ENCODE data around the gene ADAMTS2.

The ADAMTS2 gene

GRCh38 chr5:179276838-179277395, 68.3 kb downstream of the ADAMTS2 start:
- Histone ChIP-seq H3K4me3 (ENCODE audit: low read length) (no peak overlapping the region), H4K8ac (ENCODE audit: low read depth, low read length) (no peak overlapping the region), H3K27ac (ENCODE audit: low read depth, low read length) (no peak overlapping the region), H2AK5ac (ENCODE audit: low read length) (no peak overlapping the region), H3K9ac (ENCODE audit: low read length) (no peak overlapping the region), H3K36me3 (ENCODE audit: control insufficient read depth, insufficient read depth, low read length) (no peaks in the 10 kb centered on the region), H3K4me2 (ENCODE audit: low read length) (no peak overlapping the region), H3K4me1 (ENCODE audit: control insufficient read depth, low read depth, low read length) (no peaks in the 10 kb centered on the region), H2BK120ac (ENCODE audit: low read depth, low read length) (no peak overlapping the region), H3K79me1 (ENCODE audit: low read length) (no peaks in the 10 kb centered on the region), H3K27me3 (ENCODE audit: insufficient read depth, low read length, poor library complexity) (no peaks in the 10 kb centered on the region), H4K5ac (ENCODE audit: low read length) (no peak overlapping the region), H3K18ac (ENCODE audit: low read length) (no peak overlapping the region), H3K4ac (ENCODE audit: low read depth, low read length) (no peak overlapping the region), H2BK5ac (ENCODE audit: low read length) (no peak overlapping the region), H3K79me2 (ENCODE audit: control insufficient read depth, insufficient read depth, low read length) (no peaks in the 10 kb centered on the region), H3K23ac (ENCODE audit: low read length) (no peak overlapping the region), H3K56ac (ENCODE audit: low read length) (no peak overlapping the region), H2BK15ac (replicated peaks; ENCODE audit: low read depth) (no peak overlapping the region)
- WGBS (ENCODE audit: extremely low coverage, insufficient coverage, low lambda C conversion rate) = no CpG with 5 or more reads among the region's 17 CpGs
- DNase-seq = peak; percentile 28

GRCh38 chr5:179275941-179276837, 69.1 kb downstream of the ADAMTS2 start:
- Histone ChIP-seq H2BK120ac (ENCODE audit: low read depth, low read length) (no peak overlapping the region), H4K5ac (ENCODE audit: low read length) (no peak overlapping the region), H3K79me1 (ENCODE audit: low read length) (no peaks in the 10 kb centered on the region), H3K18ac (ENCODE audit: low read length) (no peak overlapping the region), H3K79me2 (ENCODE audit: control insufficient read depth, insufficient read depth, low read length) (no peaks in the 10 kb centered on the region), H2AK5ac (ENCODE audit: low read length) (no peak overlapping the region), H3K4me1 (ENCODE audit: control insufficient read depth, low read depth, low read length) (no peaks in the 10 kb centered on the region), H3K27ac (ENCODE audit: low read depth, low read length) (no peak overlapping the region), H3K4ac (ENCODE audit: low read depth, low read length) (no peak overlapping the region), H3K27me3 (ENCODE audit: insufficient read depth, low read length, poor library complexity) (no peaks in the 10 kb centered on the region), H3K9ac (ENCODE audit: low read length) (no peak overlapping the region), H3K4me2 (ENCODE audit: low read length) (no peak overlapping the region), H3K56ac (ENCODE audit: low read length) (no peak overlapping the region), H2BK5ac (ENCODE audit: low read length) (no peak overlapping the region), H3K23ac (ENCODE audit: low read length) (no peak overlapping the region), H3K36me3 (ENCODE audit: control insufficient read depth, insufficient read depth, low read length) (no peaks in the 10 kb centered on the region), H3K4me3 (ENCODE audit: low read length) (no peak overlapping the region), H2BK15ac (replicated peaks; ENCODE audit: low read depth) (no peak overlapping the region), H4K8ac (ENCODE audit: low read depth, low read length) (no peak overlapping the region)
- peak; percentile 48 for DNase-seq
- no CpG with 5 or more reads among the region's 23 CpGs for WGBS (ENCODE audit: extremely low coverage, insufficient coverage, low lambda C conversion rate)

- no peak for DNase-seq
- Histone ChIP-seq H3K18ac (ENCODE audit: low read length) (no peak overlapping the region), H2BK5ac (ENCODE audit: low read length) (no peak overlapping the region), H2BK15ac (replicated peaks; ENCODE audit: low read depth) (no peak overlapping the region), H3K56ac (ENCODE audit: low read length) (no peak overlapping the region), H3K4ac (ENCODE audit: low read depth, low read length) (no peak overlapping the region), H3K23ac (ENCODE audit: low read length) (no peak overlapping the region), H3K4me2 (ENCODE audit: low read length) (no peak overlapping the region), H3K79me2 (ENCODE audit: control insufficient read depth, insufficient read depth, low read length) (no peaks in the 10 kb centered on the region), H3K4me1 (ENCODE audit: control insufficient read depth, low read depth, low read length) (no peaks in the 10 kb centered on the region), H2BK120ac (ENCODE audit: low read depth, low read length) (no peak overlapping the region), H4K5ac (ENCODE audit: low read length) (no peak overlapping the region), H3K27me3 (ENCODE audit: insufficient read depth, low read length, poor library complexity) (no peaks in the 10 kb centered on the region), H3K9ac (ENCODE audit: low read length) (no peak overlapping the region), H3K4me3 (ENCODE audit: low read length) (no peak overlapping the region), H4K8ac (ENCODE audit: low read depth, low read length) (no peak overlapping the region), H3K79me1 (ENCODE audit: low read length) (no peaks in the 10 kb centered on the region), H3K27ac (ENCODE audit: low read depth, low read length) (no peak overlapping the region), H3K36me3 (ENCODE audit: control insufficient read depth, insufficient read depth, low read length) (no peaks in the 10 kb centered on the region), H2AK5ac (ENCODE audit: low read length) (no peak overlapping the region)
- WGBS (ENCODE audit: extremely low coverage, insufficient coverage, low lambda C conversion rate) = no CpG with 5 or more reads among the region's 15 CpGs
Measured at GRCh38 chr5:179275381-179275878, 69.8 kb downstream of the ADAMTS2 start.

GRCh38 chr5:179274321-179275315, 70.6 kb downstream of the ADAMTS2 start:
- no peak overlapping the region for H3K9ac ChIP-seq (ENCODE audit: low read length)
- no peak overlapping the region for H3K56ac ChIP-seq (ENCODE audit: low read length)
- H3K23ac ChIP-seq (ENCODE audit: low read length) = no peak overlapping the region
- no peak for DNase-seq
- H3K4me3 ChIP-seq (ENCODE audit: low read length) = no peak overlapping the region
- no peak overlapping the region for H2BK120ac ChIP-seq (ENCODE audit: low read depth, low read length)
- H3K4me1 ChIP-seq (ENCODE audit: control insufficient read depth, low read depth, low read length) = no peaks in the 10 kb centered on the region
- no peak overlapping the region for H2BK5ac ChIP-seq (ENCODE audit: low read length)
- H3K4ac ChIP-seq (ENCODE audit: low read depth, low read length) = no peak overlapping the region
- no peaks in the 10 kb centered on the region for H3K79me1 ChIP-seq (ENCODE audit: low read length)
- WGBS (ENCODE audit: extremely low coverage, insufficient coverage, low lambda C conversion rate) = no CpG with 5 or more reads among the region's 26 CpGs
- no peak overlapping the region for H2BK15ac ChIP-seq (replicated peaks; ENCODE audit: low read depth)
- no peaks in the 10 kb centered on the region for H3K79me2 ChIP-seq (ENCODE audit: control insufficient read depth, insufficient read depth, low read length)
- no peak overlapping the region for H4K8ac ChIP-seq (ENCODE audit: low read depth, low read length)
- H3K27me3 ChIP-seq (ENCODE audit: insufficient read depth, low read length, poor library complexity) = no peaks in the 10 kb centered on the region
- no peaks in the 10 kb centered on the region for H3K36me3 ChIP-seq (ENCODE audit: control insufficient read depth, insufficient read depth, low read length)
- no peak overlapping the region for H3K27ac ChIP-seq (ENCODE audit: low read depth, low read length)
- no peak overlapping the region for H3K4me2 ChIP-seq (ENCODE audit: low read length)
- H2AK5ac ChIP-seq (ENCODE audit: low read length) = no peak overlapping the region
- no peak overlapping the region for H3K18ac ChIP-seq (ENCODE audit: low read length)
- no peak overlapping the region for H4K5ac ChIP-seq (ENCODE audit: low read length)

- H2AK5ac ChIP-seq (ENCODE audit: low read length) = no peak overlapping the region
- H2BK120ac ChIP-seq (ENCODE audit: low read depth, low read length) = no peak overlapping the region
- H3K4ac ChIP-seq (ENCODE audit: low read depth, low read length) = no peak overlapping the region
- H2BK15ac ChIP-seq (replicated peaks; ENCODE audit: low read depth) = no peak overlapping the region
- H3K27ac ChIP-seq (ENCODE audit: low read depth, low read length) = no peak overlapping the region
- WGBS (ENCODE audit: extremely low coverage, insufficient coverage, low lambda C conversion rate) = no CpG with 5 or more reads among the region's 10 CpGs
- H3K18ac ChIP-seq (ENCODE audit: low read length) = no peak overlapping the region
- no peak overlapping the region for H3K4me3 ChIP-seq (ENCODE audit: low read length)
- H3K9ac ChIP-seq (ENCODE audit: low read length) = no peak overlapping the region
- H3K36me3 ChIP-seq (ENCODE audit: control insufficient read depth, insufficient read depth, low read length) = no peaks in the 10 kb centered on the region
- no peaks in the 10 kb centered on the region for H3K79me2 ChIP-seq (ENCODE audit: control insufficient read depth, insufficient read depth, low read length)
- no peak overlapping the region for H3K4me2 ChIP-seq (ENCODE audit: low read length)
- DNase-seq = no peak
- H3K27me3 ChIP-seq (ENCODE audit: insufficient read depth, low read length, poor library complexity) = no peaks in the 10 kb centered on the region
- no peak overlapping the region for H3K56ac ChIP-seq (ENCODE audit: low read length)
- no peaks in the 10 kb centered on the region for H3K4me1 ChIP-seq (ENCODE audit: control insufficient read depth, low read depth, low read length)
- H3K23ac ChIP-seq (ENCODE audit: low read length) = no peak overlapping the region
- no peak overlapping the region for H4K5ac ChIP-seq (ENCODE audit: low read length)
- no peak overlapping the region for H4K8ac ChIP-seq (ENCODE audit: low read depth, low read length)
- no peak overlapping the region for H2BK5ac ChIP-seq (ENCODE audit: low read length)
- no peaks in the 10 kb centered on the region for H3K79me1 ChIP-seq (ENCODE audit: low read length)
Measured at GRCh38 chr5:179273441-179274145, 71.7 kb downstream of the ADAMTS2 start.
